ENCODE data around the gene EFCAB8. TPM values are rescaled to one million over a fixed set of nuclear protein-coding genes. Genes with fewer than 3 reads are reported as not detected.
A peak's percentile ranks its signal among the peaks of the same experiment; 100 is the strongest.

Gene EFCAB8
- total RNA-seq, 1 donor from 2014 or later: 0.54 TPM

- H3K4me3 Mint-ChIP-seq: no peak overlapping the region
- H3K4me1 Mint-ChIP-seq: no peaks in the 10 kb centered on the region
- no peaks in the 10 kb centered on the region for H3K36me3 Mint-ChIP-seq (ENCODE audit: low read depth)
- H3K27me3 Mint-ChIP-seq: no peaks in the 10 kb centered on the region
- intact Hi-C loops (cut with micrococcal nuclease): no loop called here
- DNase-seq: no peak
- H3K27ac Mint-ChIP-seq: no peak overlapping the region
- peaks cover 3% of the 10 kb centered on the region for H3K9me3 Mint-ChIP-seq
Measured at GRCh38 chr20:32917191-32917950, 58.6 kb downstream of the EFCAB8 start.

GRCh38 chr20:32918296-32918695 lies 59.6 kb downstream of the EFCAB8 start:
- H3K27ac Mint-ChIP-seq: no peak overlapping the region
- no peak overlapping the region for H3K4me3 Mint-ChIP-seq
- intact Hi-C loops (cut with micrococcal nuclease): no loop called here
- H3K27me3 Mint-ChIP-seq: no peaks in the 10 kb centered on the region
- no peak for DNase-seq
- no peaks in the 10 kb centered on the region for H3K36me3 Mint-ChIP-seq (ENCODE audit: low read depth)
- H3K9me3 Mint-ChIP-seq: peaks cover 2% of the 10 kb centered on the region
- no peaks in the 10 kb centered on the region for H3K4me1 Mint-ChIP-seq

- H3K36me3 Mint-ChIP-seq (ENCODE audit: low read depth): no peaks in the 10 kb centered on the region
- no peak overlapping the region for H3K4me3 Mint-ChIP-seq
- H3K9me3 Mint-ChIP-seq: no peaks in the 10 kb centered on the region
Measured at GRCh38 chr20:32918751-32919150, 60.0 kb downstream of the EFCAB8 start.

GRCh38 chr20:32920066-32920465 lies 61.3 kb downstream of the EFCAB8 start:
- H3K9me3 Mint-ChIP-seq: no peaks in the 10 kb centered on the region
- no peaks in the 10 kb centered on the region for H3K27me3 Mint-ChIP-seq
- H3K4me1 Mint-ChIP-seq: no peaks in the 10 kb centered on the region
- intact Hi-C loops (cut with micrococcal nuclease): no loop called here
- no peak overlapping the region for H3K4me3 Mint-ChIP-seq
- no peak overlapping the region for H3K27ac Mint-ChIP-seq
- DNase-seq: peak; percentile 34
- H3K36me3 Mint-ChIP-seq (ENCODE audit: low read depth): no peaks in the 10 kb centered on the region

More at GRCh38 chr20:32918751-32919150, 60.0 kb downstream of the EFCAB8 start:
- Mint-ChIP-seq H3K4me1 (no peaks in the 10 kb centered on the region), H3K27me3 (no peaks in the 10 kb centered on the region), H3K27ac (no peak overlapping the region)
- no peak for DNase-seq
- intact Hi-C loops (cut with micrococcal nuclease): no loop called here

- Mint-ChIP-seq H3K36me3 (ENCODE audit: low read depth) (no peaks in the 10 kb centered on the region), H3K27me3 (no peaks in the 10 kb centered on the region)
- intact Hi-C loops (cut with micrococcal nuclease): no loop called here
Measured at GRCh38 chr20:32920530-32921298, 62.0 kb downstream of the EFCAB8 start.

GRCh38 chr20:32922466-32922865 lies 63.7 kb downstream of the EFCAB8 start:
- no peaks in the 10 kb centered on the region for H3K27me3 Mint-ChIP-seq
- H3K27ac Mint-ChIP-seq: no peak overlapping the region
- intact Hi-C loops (cut with micrococcal nuclease): no loop called here
- H3K4me3 Mint-ChIP-seq: no peak overlapping the region
- H3K9me3 Mint-ChIP-seq: no peaks in the 10 kb centered on the region
- no peaks in the 10 kb centered on the region for H3K4me1 Mint-ChIP-seq
- DNase-seq: peak; percentile 24
- no peaks in the 10 kb centered on the region for H3K36me3 Mint-ChIP-seq (ENCODE audit: low read depth)

More at GRCh38 chr20:32920530-32921298, 62.0 kb downstream of the EFCAB8 start:
- no peaks in the 10 kb centered on the region for H3K9me3 Mint-ChIP-seq
- no peaks in the 10 kb centered on the region for H3K4me1 Mint-ChIP-seq
- DNase-seq: peak; percentile 36
- no peak overlapping the region for H3K4me3 Mint-ChIP-seq
- H3K27ac Mint-ChIP-seq: no peak overlapping the region

- H3K27me3 Mint-ChIP-seq: peaks cover 2% of the 10 kb centered on the region
- no peak overlapping the region for H3K27ac Mint-ChIP-seq
- no peaks in the 10 kb centered on the region for H3K9me3 Mint-ChIP-seq
- H3K36me3 Mint-ChIP-seq (ENCODE audit: low read depth): no peaks in the 10 kb centered on the region
- H3K4me3 Mint-ChIP-seq: no peak overlapping the region
- intact Hi-C loops (cut with micrococcal nuclease): no loop called here
- no peaks in the 10 kb centered on the region for H3K4me1 Mint-ChIP-seq
- DNase-seq: peak; percentile 36
Measured at GRCh38 chr20:32924781-32925180, 66.1 kb downstream of the EFCAB8 start.

- Mint-ChIP-seq H3K27me3 (peaks cover 2% of the 10 kb centered on the region), H3K36me3 (ENCODE audit: low read depth) (no peaks in the 10 kb centered on the region)
- intact Hi-C loops (cut with micrococcal nuclease): no loop called here
Measured at GRCh38 chr20:32925481-32926196, 66.9 kb downstream of the EFCAB8 start.

GRCh38 chr20:32929162-32929561 lies 70.4 kb downstream of the EFCAB8 start:
- H3K4me1 Mint-ChIP-seq: no peaks in the 10 kb centered on the region
- no peak overlapping the region for H3K4me3 Mint-ChIP-seq
- DNase-seq: no peak
- intact Hi-C loops (cut with micrococcal nuclease): no loop called here
- no peaks in the 10 kb centered on the region for H3K36me3 Mint-ChIP-seq (ENCODE audit: low read depth)
- no peak overlapping the region for H3K27ac Mint-ChIP-seq
- no peaks in the 10 kb centered on the region for H3K9me3 Mint-ChIP-seq
- peaks cover 2% of the 10 kb centered on the region for H3K27me3 Mint-ChIP-seq

More at GRCh38 chr20:32925481-32926196, 66.9 kb downstream of the EFCAB8 start:
- Mint-ChIP-seq H3K9me3 (no peaks in the 10 kb centered on the region), H3K27ac (no peak overlapping the region), H3K4me1 (no peaks in the 10 kb centered on the region), H3K4me3 (no peak overlapping the region)
- DNase-seq: peak; percentile 41

- no peak overlapping the region for H3K27ac Mint-ChIP-seq
- no peaks in the 10 kb centered on the region for H3K9me3 Mint-ChIP-seq
- H3K27me3 Mint-ChIP-seq: peaks cover 2% of the 10 kb centered on the region
- H3K36me3 Mint-ChIP-seq (ENCODE audit: low read depth): no peaks in the 10 kb centered on the region
- intact Hi-C loops (cut with micrococcal nuclease): no loop called here
- peak; percentile 52 for DNase-seq
- H3K4me3 Mint-ChIP-seq: no peak overlapping the region
- no peaks in the 10 kb centered on the region for H3K4me1 Mint-ChIP-seq
Measured at GRCh38 chr20:32930181-32930580, 71.5 kb downstream of the EFCAB8 start.

- Mint-ChIP-seq H3K27me3 (peaks cover 2% of the 10 kb centered on the region), H3K4me3 (no peak overlapping the region), H3K4me1 (no peaks in the 10 kb centered on the region), H3K36me3 (ENCODE audit: low read depth) (no peaks in the 10 kb centered on the region), H3K27ac (no peak overlapping the region), H3K9me3 (no peaks in the 10 kb centered on the region)
- intact Hi-C loops (cut with micrococcal nuclease): no loop called here
- peak; percentile 49 for DNase-seq
Measured at GRCh38 chr20:32930701-32931100, 72.0 kb downstream of the EFCAB8 start.

GRCh38 chr20:32934580-32934979 lies 75.9 kb downstream of the EFCAB8 start:
- Mint-ChIP-seq H3K4me1 (no peaks in the 10 kb centered on the region), H3K27ac (no peak overlapping the region), H3K36me3 (ENCODE audit: low read depth) (no peaks in the 10 kb centered on the region), H3K27me3 (no peaks in the 10 kb centered on the region), H3K9me3 (no peaks in the 10 kb centered on the region), H3K4me3 (no peak overlapping the region)
- intact Hi-C loops (cut with micrococcal nuclease): no loop called here
- DNase-seq: peak; percentile 31

GRCh38 chr20:32941155-32941885 lies 82.6 kb downstream of the EFCAB8 start:
- no peak overlapping the region for H3K4me3 Mint-ChIP-seq
- intact Hi-C loops (cut with micrococcal nuclease): no loop called here

More at GRCh38 chr20:32941155-32941885, 82.6 kb downstream of the EFCAB8 start:
- H3K9me3 Mint-ChIP-seq: no peaks in the 10 kb centered on the region
- H3K36me3 Mint-ChIP-seq (ENCODE audit: low read depth): no peaks in the 10 kb centered on the region
- peaks cover 2% of the 10 kb centered on the region for H3K27me3 Mint-ChIP-seq
- no peak overlapping the region for H3K27ac Mint-ChIP-seq
- no peak for DNase-seq
- H3K4me1 Mint-ChIP-seq: peaks cover 10% of the 10 kb centered on the region

Data from activated CD4-positive, alpha-beta T cell treated with anti-CD3 and anti-CD28 coated beads, Interleukin-2, amount 10 ng/mL, durations not matched to agents 24 days and 14 days (primary cell).